Activated CD8-positive, alpha-beta T cell treated with anti-CD3 and anti-CD28 coated beads for 36 hours (primary cell): ENCODE data around the gene PGAM5. TPM values are rescaled to one million over a fixed set of nuclear protein-coding genes. Genes with fewer than 3 reads are reported as not detected.
"Not testable (repeated sequence)": the region's sequence is repeated elsewhere in the genome, so short reads cannot be mapped to it uniquely, and the experiment has no call there.

Experiments used
- ATAC-seq: fragments of 200-7000 bp; cut with Tn5 transposase; one replicate; pipeline ENCODE4 v1.10.0; 2021; ENCODE audit warnings: mild to moderate bottlenecking, moderate library complexity
- CTCF ChIA-PET: fragments of 350-600 bp; sonication (Branson Sonifier 250); formaldehyde crosslinking; loops from one replicate; lab custom pipeline; 2021; ENCODE audit warnings: antibody characterized with exemption; lab: Charles Lee
- POLR2A ChIA-PET: fragments of 350-600 bp; sonication (Branson Sonifier 250); formaldehyde crosslinking; loops from one replicate; lab custom pipeline; 2021; ENCODE audit warnings: antibody characterized with exemption; lab: Charles Lee
- DNase-seq: peaks from one replicate; pipeline ENCODE4 v3.0.0-alpha.2; 2020
- H3K27ac Mint-ChIP-seq: one replicate; pipeline ENCODE4 v1.8.0; 2021; ENCODE audit warnings: mild to moderate bottlenecking, mixed read lengths
- H3K27me3 Mint-ChIP-seq: one replicate; pipeline ENCODE4 v1.8.0; 2021; ENCODE audit warnings: mixed read lengths
- H3K36me3 Mint-ChIP-seq: one replicate; pipeline ENCODE4 v1.8.0; 2021; ENCODE audit warnings: low read depth, mixed read lengths
- H3K4me1 Mint-ChIP-seq: one replicate; pipeline ENCODE4 v1.8.0; 2021; ENCODE audit warnings: low read depth, mixed read lengths
- H3K4me3 Mint-ChIP-seq: one replicate; pipeline ENCODE4 v1.8.0; 2021; ENCODE audit warnings: mild to moderate bottlenecking, moderate library complexity, mixed read lengths
- H3K9me3 Mint-ChIP-seq: one replicate; pipeline ENCODE4 v1.8.0; 2021; ENCODE audit warnings: mixed read lengths
- intact Hi-C: fragments of 100-400 bp; cut with micrococcal nuclease; formaldehyde crosslinking; loops from one replicate; pipeline ENCODE4 v1.10.0; 2022
- total RNA-seq, 2 experiments: library from RNA; stranded (reverse); gene quantifications; one replicate each; pipeline ENCODE4 v1.2.3, GENCODE V29; 2021
- TF ChIP-seq, protein P1 (sequence below): fragments of 200-600 bp; IDR thresholded peaks from one replicate; pipeline ENCODE4 v1.8.0; 2022; ENCODE audit warnings: antibody characterized with exemption, mild to moderate bottlenecking

The PGAM5 gene
- total RNA-seq, 2 experiments from 2014 or later: 69.6 to 73.2 TPM

DNA sequence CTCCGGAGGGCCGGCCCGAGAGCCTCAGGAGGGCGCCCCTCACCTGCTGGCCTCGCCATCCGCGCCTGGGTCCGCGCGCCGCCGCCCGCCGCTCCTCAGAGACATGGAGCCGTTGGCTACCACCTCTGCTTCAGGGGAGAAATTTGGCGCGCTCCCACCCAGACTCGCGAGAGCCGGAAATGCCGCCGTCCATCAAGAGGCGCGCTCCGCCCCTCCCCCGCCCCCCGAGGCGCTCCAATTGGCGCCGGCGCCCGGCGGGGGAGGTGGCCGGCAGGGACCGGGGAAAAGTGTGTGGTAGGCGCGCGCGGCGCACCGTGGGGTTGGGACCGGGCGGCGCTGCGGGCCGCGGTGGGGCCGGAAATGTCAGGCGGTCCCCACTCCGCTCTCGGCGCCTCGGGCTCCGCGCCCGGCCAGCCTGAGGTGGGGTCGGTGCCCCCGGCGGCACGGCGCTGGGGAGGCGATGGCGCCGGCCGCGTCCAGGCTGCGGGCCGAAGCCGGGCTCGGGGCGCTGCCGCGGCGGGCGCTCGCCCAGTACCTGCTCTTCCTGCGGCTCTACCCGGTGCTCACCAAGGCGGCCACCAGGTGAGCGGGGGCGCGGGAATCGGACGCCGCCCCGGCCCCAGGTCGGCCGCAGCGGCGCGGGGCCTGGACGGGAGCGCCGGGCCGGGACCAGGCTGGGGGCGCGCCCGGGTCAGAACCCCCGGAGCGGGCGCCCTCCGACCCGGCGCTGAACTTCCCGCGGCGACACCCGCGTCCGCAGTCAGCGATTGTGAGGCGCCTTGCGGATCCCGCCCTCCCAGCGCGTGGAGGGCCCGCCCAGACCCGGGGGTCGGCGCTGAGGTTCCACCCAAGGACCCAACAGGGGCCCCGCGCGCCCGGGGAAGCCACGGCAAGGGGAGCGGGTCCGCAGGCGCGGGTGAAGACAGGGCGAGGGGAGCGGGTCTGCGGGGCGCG lies 23.2 kb upstream of the PGAM5 start, which contains the start of the genes POLE and PXMP2:
POLE (minus strand) TSS at position 132 of the 954 bp plus-strand sequence; CDS start at position 105, 27 bp downstream.
PXMP2 (plus strand) TSS at position 377 of the 954 bp plus-strand sequence; CDS start at position 461, 84 bp downstream.
- H3K4me3 Mint-ChIP-seq: peak within 1 kb of the TSS; percentile 76
- H3K27ac Mint-ChIP-seq: peak within 1 kb of the TSS; percentile 82
- TF ChIP-seq, protein P1, sequence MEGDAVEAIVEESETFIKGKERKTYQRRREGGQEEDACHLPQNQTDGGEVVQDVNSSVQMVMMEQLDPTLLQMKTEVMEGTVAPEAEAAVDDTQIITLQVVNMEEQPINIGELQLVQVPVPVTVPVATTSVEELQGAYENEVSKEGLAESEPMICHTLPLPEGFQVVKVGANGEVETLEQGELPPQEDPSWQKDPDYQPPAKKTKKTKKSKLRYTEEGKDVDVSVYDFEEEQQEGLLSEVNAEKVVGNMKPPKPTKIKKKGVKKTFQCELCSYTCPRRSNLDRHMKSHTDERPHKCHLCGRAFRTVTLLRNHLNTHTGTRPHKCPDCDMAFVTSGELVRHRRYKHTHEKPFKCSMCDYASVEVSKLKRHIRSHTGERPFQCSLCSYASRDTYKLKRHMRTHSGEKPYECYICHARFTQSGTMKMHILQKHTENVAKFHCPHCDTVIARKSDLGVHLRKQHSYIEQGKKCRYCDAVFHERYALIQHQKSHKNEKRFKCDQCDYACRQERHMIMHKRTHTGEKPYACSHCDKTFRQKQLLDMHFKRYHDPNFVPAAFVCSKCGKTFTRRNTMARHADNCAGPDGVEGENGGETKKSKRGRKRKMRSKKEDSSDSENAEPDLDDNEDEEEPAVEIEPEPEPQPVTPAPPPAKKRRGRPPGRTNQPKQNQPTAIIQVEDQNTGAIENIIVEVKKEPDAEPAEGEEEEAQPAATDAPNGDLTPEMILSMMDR: no peak
- H3K27me3 Mint-ChIP-seq: no peaks in the 10 kb centered on the region
- ChIA-PET POLR2A (interaction anchor here (0.6 to 2.3 kb wide), 6 partner anchors 9 to 1932 kb away, joined by 3 to 13 read pairs (median 4); partner anchors contain the start of gene PGAM5), CTCF (no interaction called here)
- intact Hi-C loops: loop anchor here (2.0 kb wide), 1 partner anchor 23 kb away; the partner anchor contains the start of gene PGAM5
- peaks cover 17% of the 10 kb centered on the region for H3K4me1 Mint-ChIP-seq
- H3K36me3 Mint-ChIP-seq: peaks cover 25% of the 10 kb centered on the region
- ATAC-seq: peak; percentile 92
- H3K9me3 Mint-ChIP-seq: no peaks in the 10 kb centered on the region
- DNase-seq: peak; percentile 98

DNA sequence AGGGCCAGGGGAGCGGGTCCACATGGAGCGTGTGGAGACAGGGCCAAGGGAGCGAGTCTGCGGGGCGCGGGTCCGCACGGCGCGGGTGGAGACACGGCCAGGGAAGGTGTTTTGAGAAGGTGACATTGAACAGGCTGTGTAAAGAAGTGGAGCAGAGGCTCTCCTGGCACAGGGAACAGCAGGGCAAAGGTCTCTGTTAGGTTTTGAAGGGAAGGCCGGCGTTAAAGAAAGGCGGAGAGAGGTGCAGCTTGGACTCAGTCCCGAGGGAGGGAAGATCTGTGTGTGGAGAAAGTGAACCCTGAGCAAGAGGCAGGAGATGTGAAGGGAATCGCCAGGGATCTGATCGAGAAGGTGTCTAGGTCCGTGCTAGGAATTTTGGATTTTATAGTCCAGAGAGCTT lies 21.4 kb upstream of the PGAM5 start:
- TF ChIP-seq, protein P1: no peak
- Mint-ChIP-seq H3K4me3 (peak overlapping the region; percentile 58), H3K4me1 (peaks cover 15% of the 10 kb centered on the region), H3K27me3 (no peaks in the 10 kb centered on the region), H3K9me3 (no peaks in the 10 kb centered on the region), H3K36me3 (peaks cover 18% of the 10 kb centered on the region), H3K27ac (no peak overlapping the region)
- ChIA-PET CTCF (no interaction called here), POLR2A (interaction anchor here (0.7 to 1.3 kb wide), 2 partner anchors 131 to 140 kb away, joined by 3 to 4 read pairs; no protein-coding TSS in a partner anchor)
- DNase-seq: no peak
- no peak for ATAC-seq
- intact Hi-C loops: no loop called here

DNA sequence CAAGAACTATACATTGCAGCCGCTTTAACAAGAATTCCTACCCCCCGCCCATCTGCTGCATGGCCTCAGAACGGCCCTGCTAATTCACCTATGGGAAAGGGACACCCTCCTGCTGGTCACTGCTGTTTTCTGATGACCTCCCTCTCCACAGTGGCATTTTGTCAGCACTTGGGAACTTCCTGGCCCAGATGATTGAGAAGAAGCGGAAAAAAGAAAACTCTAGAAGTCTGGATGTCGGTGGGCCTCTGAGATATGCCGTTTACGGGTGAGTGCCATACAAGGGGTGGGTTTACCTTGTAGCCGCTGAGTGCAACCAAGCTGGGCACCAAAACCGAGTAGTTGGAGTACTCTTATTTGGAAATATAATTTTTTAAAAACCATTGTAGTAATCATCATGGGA lies 20.5 kb upstream of the PGAM5 start:
- POLR2A ChIA-PET: interaction anchor here (1.3 kb wide), 1 partner anchor 139 kb away, joined by 4 read pairs; no protein-coding TSS in a partner anchor
- no peak overlapping the region for H3K4me3 Mint-ChIP-seq
- no peaks in the 10 kb centered on the region for H3K27me3 Mint-ChIP-seq
- ATAC-seq (no peak), DNase-seq (no peak)
- CTCF ChIA-PET: no interaction called here
- H3K36me3 Mint-ChIP-seq: peaks cover 17% of the 10 kb centered on the region
- no peaks in the 10 kb centered on the region for H3K9me3 Mint-ChIP-seq
- intact Hi-C loops: no loop called here
- H3K27ac Mint-ChIP-seq: no peak overlapping the region
- peaks cover 13% of the 10 kb centered on the region for H3K4me1 Mint-ChIP-seq
- TF ChIP-seq, protein P1: no peak

DNA sequence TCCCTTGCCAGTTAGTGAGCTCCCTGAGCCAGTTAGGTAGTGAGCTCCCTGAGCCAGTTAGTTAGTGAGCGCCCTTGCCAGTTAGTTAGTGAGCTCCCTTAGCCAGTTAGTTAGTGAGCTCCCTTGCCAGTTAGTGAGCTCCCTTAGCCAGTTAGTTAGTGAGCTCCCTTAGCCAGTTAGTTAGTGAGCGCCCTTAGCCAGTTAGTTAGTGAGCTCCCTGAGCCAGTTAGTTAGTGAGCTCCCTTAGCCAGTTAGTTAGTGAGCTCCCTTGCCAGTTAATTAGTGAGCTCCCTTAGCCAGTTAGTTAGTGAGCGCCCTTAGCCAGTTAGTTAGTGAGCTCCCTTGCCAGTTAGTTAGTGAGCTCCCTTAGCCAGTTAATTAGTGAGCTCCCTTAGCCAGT lies 18.6 kb upstream of the PGAM5 start:
- intact Hi-C loops, ATAC-seq, H3K27me3 Mint-ChIP-seq, H3K27ac Mint-ChIP-seq, DNase-seq, H3K4me1 Mint-ChIP-seq, CTCF ChIA-PET, POLR2A ChIA-PET, H3K9me3 Mint-ChIP-seq, H3K4me3 Mint-ChIP-seq: not testable (repeated sequence)
- peaks cover 15% of the 10 kb centered on the region for H3K36me3 Mint-ChIP-seq

DNA sequence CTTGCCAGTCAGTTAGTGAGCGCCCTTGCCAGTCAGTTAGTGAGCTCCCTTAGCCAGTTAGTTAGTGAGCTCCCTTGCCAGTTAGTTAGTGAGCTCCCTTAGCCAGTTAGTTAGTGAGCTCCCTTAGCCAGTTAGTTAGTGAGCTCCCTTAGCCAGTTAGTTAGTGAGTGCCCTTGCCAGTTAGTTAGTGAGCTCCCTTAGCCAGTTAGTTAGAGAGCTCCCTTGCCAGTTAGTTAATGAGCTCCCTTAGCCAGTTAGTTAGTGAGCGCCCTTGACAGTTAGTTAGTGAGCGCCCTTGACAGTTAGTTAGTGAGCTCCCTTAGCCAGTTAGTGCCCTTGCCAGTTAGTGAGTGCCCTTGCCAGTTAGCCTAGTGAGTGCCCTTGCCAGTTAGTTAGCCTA lies 15.8 kb upstream of the PGAM5 start:
- intact Hi-C loops: not testable (repeated sequence)
- POLR2A ChIA-PET: interaction anchor here (0.6 to 2.7 kb wide), 6 partner anchors 9 to 437 kb away, joined by 3 to 8 read pairs (median 3); partner anchors contain the start of genes GOLGA3 and POLE

More for the DNA sequence above, 15.8 kb upstream of the PGAM5 start:
- H3K9me3 Mint-ChIP-seq, CTCF ChIA-PET, H3K27ac Mint-ChIP-seq, DNase-seq, H3K27me3 Mint-ChIP-seq, ATAC-seq, H3K4me3 Mint-ChIP-seq, H3K4me1 Mint-ChIP-seq: not testable (repeated sequence)
- H3K36me3 Mint-ChIP-seq: peaks cover 27% of the 10 kb centered on the region
